GM12878 (cell line): ENCODE results near the gene MYL7. TPM values are rescaled to one million over a fixed set of nuclear protein-coding genes. Genes with fewer than 3 reads are reported as not detected.

Experiments
- ATAC-seq: fragments of 200-7000 bp; cut with Tn5 transposase; 3 replicates; pipeline ENCODE4 v1.9.1; 2020; ENCODE audit warnings: mild to moderate bottlenecking, moderate library complexity
- BruUV-seq: library from RNA; stranded (reverse); fragments of 400-500 nt; replicated peaks from 2 replicates; lab custom pipeline; 2021; lab: Mats Ljungman, UMichigan
- CTCF ChIA-PET: fragments of 300-600 bp; sonication (Branson Sonifier 250); formaldehyde crosslinking; extraction: SDS; loops from one replicate; lab custom pipeline; 2021; ENCODE audit warnings: inconsistent platforms; lab: Yijun Ruan, JAX
- POLR2A ChIA-PET: fragments of 350-600 bp; formaldehyde crosslinking; extraction: SDS; loops from one replicate; lab custom pipeline; 2021; ENCODE audit warnings: inconsistent platforms; lab: Charles Lee
- RAD21 ChIA-PET: fragments of 300-600 bp; sonication (Branson Sonifier 250); formaldehyde crosslinking; loops from one replicate; lab custom pipeline; 2023; ENCODE audit warnings: antibody characterized with exemption; ENCODE audit not compliant: unreplicated experiment; lab: Charles Lee
- SMC1A ChIA-PET: fragments of 300-600 bp; sonication (Branson Sonifier 250); formaldehyde crosslinking; loops from one replicate; lab custom pipeline; 2023; ENCODE audit not compliant: unreplicated experiment, uncharacterized antibody; lab: Charles Lee
- DNase-seq: peaks from one replicate; pipeline ENCODE4 v3.0.0-alpha.2; 2011; ENCODE audit warnings: low read depth, low spot score
- FAIRE-seq: peaks from 3 replicates; lab custom pipeline; 2011; peaks lifted over from hg19 to GRCh38; lab: Jason Lieb, UNC
- H2AFZ ChIP-seq: 2 replicates; pipeline ENCODE4 v1.6.0; 2011; ENCODE audit warnings: low read depth, low read length, control low read depth; ENCODE audit not compliant: control insufficient read depth
- H3K27ac ChIP-seq: 2 replicates; pipeline ENCODE4 v1.5.1; 2011; ENCODE audit warnings: control low read depth; ENCODE audit not compliant: control insufficient read depth, insufficient read depth
- H3K27me3 ChIP-seq, 2 experiments: replicated peaks in 1 of 2; 2 replicates each; pipeline versions ENCODE4 v1.6.0 to v1.6.1; 2011; ENCODE audit warnings: low read length in 1 of 2; ENCODE audit not compliant: control insufficient read depth in 2 of 2, insufficient read depth in 2 of 2
- H3K36me3 ChIP-seq, 2 experiments: 2 replicates each; pipeline ENCODE4 v1.5.1; 2011; ENCODE audit warnings: low read length in 1 of 2; ENCODE audit not compliant: control insufficient read depth in 2 of 2, insufficient read depth in 2 of 2
- H3K4me1 ChIP-seq: 2 replicates; pipeline ENCODE4 v1.6.1; 2011; ENCODE audit warnings: mild to moderate bottlenecking, low read length, moderate library complexity, mixed read lengths; ENCODE audit not compliant: control insufficient read depth, insufficient read depth
- H3K4me2 ChIP-seq: 2 replicates; pipeline ENCODE4 v1.6.0; 2011; ENCODE audit warnings: control low read depth; ENCODE audit not compliant: control insufficient read depth, insufficient read depth
- H3K4me3 ChIP-seq: fragments of 200-600 bp; sonication (generic); 2 replicates; pipeline ENCODE4 v1.5.1; 2016
- H3K79me2 ChIP-seq: 2 replicates; pipeline ENCODE4 v1.6.0; 2011; ENCODE audit warnings: low read length; ENCODE audit not compliant: control insufficient read depth, insufficient read depth
- H3K9ac ChIP-seq: 2 replicates; pipeline ENCODE4 v1.8.0; 2011; ENCODE audit warnings: low read length, control low read depth, mixed read lengths; ENCODE audit not compliant: control insufficient read depth, insufficient read depth
- H3K9me3 ChIP-seq: replicated peaks from 3 replicates; pipeline ENCODE4 v1.5.1; 2011; ENCODE audit warnings: mild to moderate bottlenecking, low read length; ENCODE audit not compliant: control insufficient read depth, insufficient read depth
- H4K20me1 ChIP-seq: 2 replicates; pipeline ENCODE4 v1.6.0; 2011; ENCODE audit not compliant: control insufficient read depth, insufficient read depth
- BCL3 ChIP-seq: IDR thresholded peaks from 2 replicates; pipeline ENCODE4 v1.6.1; 2011; ENCODE audit warnings: borderline replicate concordance, low read depth, mild to moderate bottlenecking, moderate library complexity, low read length; ENCODE audit not compliant: insufficient read depth, poor library complexity, severe bottlenecking
- IKZF1 ChIP-seq: fragments of 450-650 bp; conservative IDR thresholded peaks from 2 replicates; pipeline ENCODE4 v1.6.1; 2017; ENCODE audit warnings: antibody characterized with exemption, mild to moderate bottlenecking
- MEF2A ChIP-seq: IDR thresholded peaks from 2 replicates; pipeline ENCODE4 v1.6.1; 2011; ENCODE audit warnings: low read depth, mild to moderate bottlenecking, low read length, moderate library complexity; ENCODE audit not compliant: insufficient read depth
- NRF1 ChIP-seq: conservative IDR thresholded peaks from 2 replicates; pipeline ENCODE4 v1.6.1; 2011; ENCODE audit warnings: mild to moderate bottlenecking, low read depth, low read length, improper control_type of control experiment
- POU2F2 ChIP-seq: IDR thresholded peaks from 3 replicates; pipeline ENCODE4 v1.6.1; 2011; ENCODE audit warnings: low read depth, mild to moderate bottlenecking, low read length, borderline replicate concordance
- SIX5 ChIP-seq: IDR thresholded peaks from 2 replicates; pipeline ENCODE4 v1.6.1; 2011; ENCODE audit warnings: mild to moderate bottlenecking, low read depth, low read length, moderate library complexity; ENCODE audit not compliant: severe bottlenecking
- WRNIP1 ChIP-seq: IDR thresholded peaks from 2 replicates; pipeline ENCODE4 v1.6.1; 2011; ENCODE audit warnings: low read depth, low read length, improper control_type of control experiment, borderline replicate concordance
- ZSCAN29 ChIP-seq: fragments of 450-650 bp; IDR thresholded peaks from 2 replicates; pipeline ENCODE4 v1.6.1; 2017; ENCODE audit warnings: mild to moderate bottlenecking, moderate library complexity
- in situ Hi-C: fragments of 300-500 bp; cut with MboI; formaldehyde crosslinking; loops from 9 replicates; pipeline ENCODE4 v1.14.3; 2018; ENCODE audit warnings: mixed read lengths
- intact Hi-C: fragments of 100-400 bp; cut with micrococcal nuclease; formaldehyde crosslinking; loops from one replicate; pipeline ENCODE4 v1.14.2; 2022; ENCODE audit not compliant: unreplicated experiment
- polyA plus RNA-seq, 11 experiments: library from polyadenylated mRNA; depleted of rRNA in 4 of 11; unstranded in 6 of 11; stranded (reverse) in 5 of 11; fragments of >200 nt; fragmentation: Nextera tagmentation in 4 of 11; fragmentation: Illumina TruSeq in 1 of 11; extraction: Ambion mirVana in 4 of 11; extraction: Trizol in 1 of 11; gene quantifications; 1 replicate in 1 of 11; 2 replicates in 10 of 11; pipeline versions ENCODE4 v1.2.1 to v1.2.3, GENCODE V29; 2011 to 2016; ENCODE audit warnings: inconsistent platforms in 2 of 11, missing spikeins in 2 of 11, low read depth in 1 of 11
- total RNA-seq, 4 experiments: library from RNA; depleted of rRNA in 3 of 4; stranded (reverse); fragments of >200 nt in 3 of 4; fragmentation: Illumina TruSeq in 1 of 4; extraction: Trizol in 1 of 4; gene quantifications; 2 replicates each; pipeline versions ENCODE4 v1.2.1 to v1.2.3, GENCODE V29; 2013 to 2021

The MYL7 gene
- total and polyA plus RNA-seq, 10 of the 15 experiments (the other 5 are each of a cell fraction or from before 2014, with no cell fraction given): 1.9 TPM; not detected in 9

GRCh38 chr7:44167920-44168319, 26.8 kb upstream of the MYL7 start:
- POLR2A ChIA-PET: no interaction called here
- FAIRE-seq (no peak), DNase-seq (no peak), ATAC-seq (peak; percentile 80)
- H3K79me2 ChIP-seq: no peaks in the 10 kb centered on the region
- in situ Hi-C loops: no loop called here
- no peak overlapping the region for H3K4me2 ChIP-seq
- no TSS peak for BruUV-seq
- intact Hi-C loops: no loop called here
- no peak overlapping the region for H3K9ac ChIP-seq
- no peak for TF ChIP-seq IKZF1
- no peak for TF ChIP-seq ZSCAN29
- TF ChIP-seq WRNIP1: no peak
- no peak for TF ChIP-seq MEF2A
- no peak for TF ChIP-seq BCL3
- TF ChIP-seq NRF1: no peak
- no peak for TF ChIP-seq POU2F2
- no peak for TF ChIP-seq SIX5
- H3K27me3 ChIP-seq: no peaks in the 10 kb centered on the region; a peak in 1 of 4 replicates
- SMC1A ChIA-PET: no interaction called here
- no peaks in the 10 kb centered on the region for H3K36me3 ChIP-seq
- H3K4me3 ChIP-seq: no peak overlapping the region
- no peaks in the 10 kb centered on the region for H3K4me1 ChIP-seq
- CTCF ChIA-PET: no interaction called here
- H3K9me3 ChIP-seq: no peaks in the 10 kb centered on the region
- H2AFZ ChIP-seq: no peak overlapping the region
- H3K27ac ChIP-seq: no peak overlapping the region
- H4K20me1 ChIP-seq: no peaks in the 10 kb centered on the region
- RAD21 ChIA-PET: no interaction called here
